ENCODE results near the gene PCSK5. TPM values are rescaled to one million over a fixed set of nuclear protein-coding genes. Genes with fewer than 3 reads are reported as not detected.

The PCSK5 gene
- total RNA-seq, 2 experiments from 2014 or later = 0.76 TPM; not detected in 1

- H2AFZ ChIP-seq (ENCODE audit: low read length) = no peak overlapping the region
- TF ChIP-seq EZH2phosphoT487 (IDR thresholded peaks at IDR 0.05; ENCODE audit: borderline replicate concordance, low read depth, low read length) = no peak
- no peak for TF ChIP-seq CTCF (conservative IDR thresholded peaks at IDR 0.05; ENCODE audit: low read length)
- H3K79me2 ChIP-seq (ENCODE audit: insufficient read depth, low read depth, low read length) = no peaks in the 10 kb centered on the region
- ChIA-PET POLR2A (no interaction called here), CTCF (ENCODE audit: unreplicated experiment) (no interaction called here)
- no peaks in the 10 kb centered on the region for H3K36me3 ChIP-seq (ENCODE audit: insufficient read depth, low read length)
- no peak overlapping the region for H3K4me3 ChIP-seq (ENCODE audit: low read depth, low read length, poor library complexity, severe bottlenecking)
- intact Hi-C loops (cut with micrococcal nuclease; ENCODE audit: unreplicated experiment) = no loop called here
- 0 out of 2 replicates have a peak, but pooled peaks cover 4% of the 10 kb centered on the region for H4K20me1 ChIP-seq (ENCODE audit: insufficient read depth, low read length)
- no peak overlapping the region for H3K4me2 ChIP-seq (ENCODE audit: low read length)
- no peak overlapping the region for H3K27ac ChIP-seq (ENCODE audit: low read depth, low read length, poor library complexity, severe bottlenecking)
- no peak for DNase-seq (ENCODE audit: low spot score)
- H3K4me1 ChIP-seq (ENCODE audit: insufficient read depth, low read length, poor library complexity, severe bottlenecking) = no peaks in the 10 kb centered on the region
- no peaks in the 10 kb centered on the region for H3K9me3 ChIP-seq (ENCODE audit: low read length)
- BruUV-seq (replicated peaks) = no TSS peak
- no peaks in the 10 kb centered on the region for H3K9me2 ChIP-seq (ENCODE audit: insufficient read depth, low read length)
Measured at GRCh38 chr9:75903785-75904360, 13.4 kb downstream of the PCSK5 start.

GRCh38 chr9:75904364-75904763 is 13.9 kb downstream of the PCSK5 start:
- BruUV-seq (replicated peaks) = no TSS peak
- Histone ChIP-seq H3K4me2 (ENCODE audit: low read length) (no peak overlapping the region), H3K27ac (ENCODE audit: low read depth, low read length, poor library complexity, severe bottlenecking) (no peak overlapping the region), H4K20me1 (ENCODE audit: insufficient read depth, low read length) (0 out of 2 replicates have a peak, but pooled peaks cover 1% of the 10 kb centered on the region), H3K79me2 (ENCODE audit: insufficient read depth, low read depth, low read length) (no peaks in the 10 kb centered on the region), H2AFZ (ENCODE audit: low read length) (no peak overlapping the region), H3K36me3 (ENCODE audit: insufficient read depth, low read length) (no peaks in the 10 kb centered on the region), H3K4me3 (ENCODE audit: low read depth, low read length, poor library complexity, severe bottlenecking) (no peak overlapping the region), H3K4me1 (ENCODE audit: insufficient read depth, low read length, poor library complexity, severe bottlenecking) (no peaks in the 10 kb centered on the region), H3K9me3 (ENCODE audit: low read length) (no peaks in the 10 kb centered on the region), H3K9me2 (ENCODE audit: insufficient read depth, low read length) (no peaks in the 10 kb centered on the region)
- TF ChIP-seq CTCF (conservative IDR thresholded peaks at IDR 0.05; ENCODE audit: low read length) (no peak), EZH2phosphoT487 (IDR thresholded peaks at IDR 0.05; ENCODE audit: borderline replicate concordance, low read depth, low read length) (no peak)
- POLR2A ChIA-PET = no interaction called here
- intact Hi-C loops (cut with micrococcal nuclease; ENCODE audit: unreplicated experiment) = no loop called here
- CTCF ChIA-PET (ENCODE audit: unreplicated experiment) = no interaction called here
- DNase-seq (ENCODE audit: low spot score) = no peak

- no peaks in the 10 kb centered on the region for H4K20me1 ChIP-seq (ENCODE audit: insufficient read depth, low read length)
- intact Hi-C loops (cut with micrococcal nuclease; ENCODE audit: unreplicated experiment) = no loop called here
- POLR2A ChIA-PET = interaction anchor here (0.5 to 1.2 kb wide), 3 partner anchors 12 to 467 kb away, joined by 3 to 4 read pairs (median 3); no protein-coding TSS in a partner anchor
- H3K9me2 ChIP-seq (ENCODE audit: insufficient read depth, low read length) = no peaks in the 10 kb centered on the region
- H3K9me3 ChIP-seq (ENCODE audit: low read length) = no peaks in the 10 kb centered on the region
- no peak for DNase-seq (ENCODE audit: low spot score)
- no peaks in the 10 kb centered on the region for H3K79me2 ChIP-seq (ENCODE audit: insufficient read depth, low read depth, low read length)
- CTCF ChIA-PET (ENCODE audit: unreplicated experiment) = no interaction called here
- H2AFZ ChIP-seq (ENCODE audit: low read length) = no peak overlapping the region
- BruUV-seq (replicated peaks) = no TSS peak
- TF ChIP-seq CTCF (conservative IDR thresholded peaks at IDR 0.05; ENCODE audit: low read length) (no peak), EZH2phosphoT487 (IDR thresholded peaks at IDR 0.05; ENCODE audit: borderline replicate concordance, low read depth, low read length) (no peak)
- no peaks in the 10 kb centered on the region for H3K4me1 ChIP-seq (ENCODE audit: insufficient read depth, low read length, poor library complexity, severe bottlenecking)
- no peak overlapping the region for H3K27ac ChIP-seq (ENCODE audit: low read depth, low read length, poor library complexity, severe bottlenecking)
- H3K4me3 ChIP-seq (ENCODE audit: low read depth, low read length, poor library complexity, severe bottlenecking) = no peak overlapping the region
- no peaks in the 10 kb centered on the region for H3K36me3 ChIP-seq (ENCODE audit: insufficient read depth, low read length)
- no peak overlapping the region for H3K4me2 ChIP-seq (ENCODE audit: low read length)
Measured at GRCh38 chr9:75906531-75906930, 16.1 kb downstream of the PCSK5 start.

Data from OCI-LY7 (cell line).